D721Med (cell line): ENCODE data around the gene SIGLEC5.
A peak's percentile ranks its signal among the peaks of the same experiment; 100 is the strongest.

ENCODE experiments used
- DNase-seq: peaks from one replicate; pipeline ENCODE4 v3.0.0; 2011; ENCODE audit warnings: low spot score; ENCODE audit not compliant: insufficient read length
- FAIRE-seq: peaks from 2 replicates; lab custom pipeline; 2011; peaks lifted over from hg19 to GRCh38; lab: Jason Lieb, UNC
- CTCF ChIP-seq: IDR thresholded peaks from 2 replicates; pipeline ENCODE4 v1.5.1; 2012; ENCODE audit warnings: mild to moderate bottlenecking, control low read depth; ENCODE audit not compliant: insufficient read depth; ENCODE audit errors: missing control alignments

SIGLEC5 gene

GRCh38 chr19:51595190-51596175 is 34.7 kb downstream of the SIGLEC5 start:
- DNase-seq (no peak), FAIRE-seq (no peak)
- no peak for TF ChIP-seq CTCF

DNA sequence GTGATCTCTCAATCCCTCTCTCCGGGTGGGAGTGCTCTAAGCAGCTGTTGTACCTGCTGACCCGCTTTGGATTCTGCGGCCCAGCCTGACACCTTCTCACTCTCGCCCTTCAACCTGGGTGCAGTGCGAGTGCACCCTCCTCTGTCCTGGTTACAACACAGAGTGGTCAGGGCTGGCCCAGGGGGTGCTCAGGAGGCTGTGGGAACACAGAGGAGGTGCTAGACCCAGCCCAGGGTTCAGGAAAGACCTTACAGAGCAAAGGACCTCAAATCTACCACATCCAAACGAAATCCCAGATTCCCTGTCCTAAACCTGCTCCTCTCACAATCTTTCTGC is 35.5 kb downstream of the SIGLEC5 start:
- FAIRE-seq (no peak), DNase-seq (no peak)
- TF ChIP-seq CTCF = no peak

DNA sequence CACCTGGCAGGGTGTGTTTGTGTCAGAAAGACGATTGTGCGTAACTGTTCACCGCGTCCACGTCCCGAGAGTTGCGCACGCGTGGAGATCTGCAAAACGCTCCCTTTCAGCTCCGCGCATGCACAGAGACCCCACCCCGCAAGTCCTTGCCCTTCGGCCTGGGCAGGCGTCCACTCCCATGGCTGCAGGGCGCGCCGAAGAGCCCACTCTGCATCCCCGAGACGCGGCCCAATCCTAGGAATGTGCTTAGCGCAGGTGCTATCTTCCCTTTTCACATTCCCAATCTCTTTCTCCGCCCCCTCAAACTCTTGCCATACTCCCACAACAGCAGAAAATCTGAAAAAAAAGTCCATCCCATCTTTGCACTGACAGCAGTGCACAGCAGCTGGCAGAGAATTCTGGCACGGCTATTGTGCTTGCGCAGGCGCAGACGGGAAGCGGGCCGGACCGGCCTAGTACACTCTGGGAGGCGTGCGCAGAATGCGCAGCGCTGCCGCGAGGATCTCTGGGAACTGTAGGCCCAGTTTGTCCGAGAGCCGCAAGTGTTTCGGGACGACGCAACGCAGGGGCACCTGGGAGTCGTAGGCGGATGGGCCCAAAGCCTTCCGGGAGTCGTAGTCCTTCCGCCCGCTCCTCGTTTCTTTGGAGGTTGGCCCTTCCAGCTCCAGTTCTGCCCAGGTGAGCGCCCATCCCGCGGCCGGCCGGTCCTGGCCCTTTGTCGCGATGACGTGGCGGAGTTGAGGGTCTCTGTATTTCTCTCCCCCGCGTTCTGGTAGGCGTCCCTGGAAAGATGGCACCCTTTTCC is 36.0 kb downstream of the SIGLEC5 start:
- DNase-seq (peak; percentile 84), FAIRE-seq (no peak)
- TF ChIP-seq CTCF = no peak

GRCh38 chr19:51593138-51593890 is 36.9 kb downstream of the SIGLEC5 start:
- TF ChIP-seq CTCF = no peak
- FAIRE-seq = no peak

GRCh38 chr19:51592521-51592920 is 37.7 kb downstream of the SIGLEC5 start:
- DNase-seq = no peak
- no peak for TF ChIP-seq CTCF
- FAIRE-seq = no peak

More at GRCh38 chr19:51593138-51593890, 36.9 kb downstream of the SIGLEC5 start:
- DNase-seq = no peak

DNA sequence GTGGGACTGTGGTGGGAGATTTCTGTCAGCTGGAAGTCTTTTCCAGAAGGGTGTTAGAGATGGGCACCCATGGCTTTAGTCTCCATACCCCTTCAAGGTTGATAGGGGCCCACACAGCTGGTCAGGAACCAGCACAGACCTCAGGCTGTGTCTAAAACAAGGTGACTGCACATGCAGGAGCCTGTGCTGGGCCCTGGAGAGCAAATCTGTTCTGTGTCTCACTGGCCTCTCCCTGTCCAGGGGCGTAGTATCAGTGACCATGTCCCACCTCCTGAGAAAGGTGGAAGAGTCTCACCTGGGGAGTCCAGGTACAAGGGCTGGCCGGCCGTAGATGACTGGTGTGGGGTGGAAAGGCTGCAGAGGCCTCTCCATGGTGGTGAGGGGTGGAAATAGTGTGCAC is 39.8 kb downstream of the SIGLEC5 start:
- TF ChIP-seq CTCF = no peak
- FAIRE-seq = no peak
- DNase-seq = no peak
